HG03175 (cell line): ENCODE data around the gene ZNF416.

Source experiments
- ATAC-seq: cut with Tn5 transposase; IDR thresholded peaks from one replicate; pipeline ENCODE4 v1.9.1; 2021; ENCODE audit warnings: mild to moderate bottlenecking, moderate library complexity; ENCODE audit not compliant: unreplicated experiment

The ZNF416 gene

GRCh38 chr19:57578487-57579205 lies at the start of gene ZNF416:
ZNF416 (minus strand) TSS chr19:57578911; CDS start chr19:57578704, 207 bp downstream.
- peak; percentile 94 for ATAC-seq

GRCh38 chr19:57623091-57623490 lies 44.4 kb upstream of the ZNF416 start:
- ATAC-seq, result no peak

- no peak for ATAC-seq
These were observed 42.1 kb upstream of the ZNF416 start for GRCh38 chr19:57620673-57621348.

- ATAC-seq, result no peak
These were observed 36.6 kb upstream of the ZNF416 start for GRCh38 chr19:57615346-57615745.

DNA sequence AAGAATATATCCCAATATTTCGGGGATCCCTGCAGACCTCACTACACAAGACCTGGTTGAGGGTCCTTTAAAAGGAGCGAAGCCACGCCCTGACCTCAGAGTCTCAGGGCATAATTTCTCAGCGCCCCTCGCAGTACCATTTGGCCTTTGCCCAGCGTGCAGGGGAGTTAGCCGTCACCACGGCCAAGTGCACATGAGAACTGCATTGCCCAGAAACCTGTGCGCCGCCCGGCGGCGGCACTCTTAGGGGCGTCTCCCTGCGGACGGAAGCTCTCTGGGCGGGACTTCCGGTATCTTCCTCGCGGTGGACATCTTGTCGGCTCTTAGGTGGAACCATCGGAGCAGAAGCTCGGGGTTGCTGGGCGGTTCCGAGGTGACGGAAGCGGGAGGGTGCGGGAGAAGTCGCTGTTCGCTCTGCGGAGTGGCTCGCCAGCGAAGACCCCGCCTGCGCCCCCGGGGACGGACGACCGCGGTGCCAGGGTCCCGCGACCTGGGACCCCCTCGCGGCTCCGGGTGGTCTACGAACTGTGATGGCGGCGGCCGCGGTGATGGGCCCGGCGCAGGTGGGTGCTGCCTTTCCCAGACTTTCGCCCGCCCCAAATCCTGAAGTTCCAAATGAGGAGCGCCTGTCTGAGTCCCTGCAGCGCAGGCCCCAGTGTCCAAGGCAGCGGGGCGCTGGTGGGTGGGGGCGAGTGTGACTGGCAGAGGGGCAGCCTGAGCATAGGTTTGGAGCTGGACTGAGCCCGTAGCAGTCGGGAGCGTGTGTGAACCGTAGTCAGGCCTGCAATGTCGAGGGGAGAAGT lies 35.4 kb upstream of the ZNF416 start, which contains the start of gene ZNF134:
Gene ZNF134, plus strand, starts transcription at position 302 of the 803 bp plus-strand sequence. CDS start 5,227 bp downstream, outside the sequence.
- peak; percentile 97 for ATAC-seq

GRCh38 chr19:57611113-57611512 lies 32.4 kb upstream of the ZNF416 start:
- no peak for ATAC-seq

GRCh38 chr19:57606931-57607330 lies 28.2 kb upstream of the ZNF416 start:
- no peak for ATAC-seq

GRCh38 chr19:57599761-57600383 lies 21.2 kb upstream of the ZNF416 start, which contains the start of gene ZNF530:
ZNF530 (plus strand) TSS chr19:57599885; CDS start chr19:57604346, 4,461 bp downstream.
- peak; percentile 95 for ATAC-seq

GRCh38 chr19:57599377-57599760 lies 20.7 kb upstream of the ZNF416 start:
- no peak for ATAC-seq

DNA sequence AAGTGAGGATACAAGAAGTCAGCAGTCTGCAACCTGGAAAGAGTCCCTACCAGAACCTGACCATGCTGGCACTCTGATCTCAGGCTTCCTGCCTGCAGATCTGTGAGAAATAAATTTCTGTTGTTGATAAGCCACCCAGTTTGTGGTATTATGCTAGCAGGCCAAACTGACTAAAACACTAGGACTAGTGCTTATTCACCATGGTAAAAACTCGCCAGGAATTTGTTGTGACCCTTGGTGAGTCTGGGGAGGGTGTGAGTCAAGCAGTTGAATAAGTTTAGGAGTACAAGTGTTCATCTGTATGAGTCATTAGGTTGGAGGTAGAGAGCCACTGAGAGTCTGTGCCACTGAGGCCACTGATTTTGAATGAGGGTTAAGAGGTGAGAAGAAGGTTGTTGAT lies 8.8 kb upstream of the ZNF416 start:
- ATAC-seq, result no peak

DNA sequence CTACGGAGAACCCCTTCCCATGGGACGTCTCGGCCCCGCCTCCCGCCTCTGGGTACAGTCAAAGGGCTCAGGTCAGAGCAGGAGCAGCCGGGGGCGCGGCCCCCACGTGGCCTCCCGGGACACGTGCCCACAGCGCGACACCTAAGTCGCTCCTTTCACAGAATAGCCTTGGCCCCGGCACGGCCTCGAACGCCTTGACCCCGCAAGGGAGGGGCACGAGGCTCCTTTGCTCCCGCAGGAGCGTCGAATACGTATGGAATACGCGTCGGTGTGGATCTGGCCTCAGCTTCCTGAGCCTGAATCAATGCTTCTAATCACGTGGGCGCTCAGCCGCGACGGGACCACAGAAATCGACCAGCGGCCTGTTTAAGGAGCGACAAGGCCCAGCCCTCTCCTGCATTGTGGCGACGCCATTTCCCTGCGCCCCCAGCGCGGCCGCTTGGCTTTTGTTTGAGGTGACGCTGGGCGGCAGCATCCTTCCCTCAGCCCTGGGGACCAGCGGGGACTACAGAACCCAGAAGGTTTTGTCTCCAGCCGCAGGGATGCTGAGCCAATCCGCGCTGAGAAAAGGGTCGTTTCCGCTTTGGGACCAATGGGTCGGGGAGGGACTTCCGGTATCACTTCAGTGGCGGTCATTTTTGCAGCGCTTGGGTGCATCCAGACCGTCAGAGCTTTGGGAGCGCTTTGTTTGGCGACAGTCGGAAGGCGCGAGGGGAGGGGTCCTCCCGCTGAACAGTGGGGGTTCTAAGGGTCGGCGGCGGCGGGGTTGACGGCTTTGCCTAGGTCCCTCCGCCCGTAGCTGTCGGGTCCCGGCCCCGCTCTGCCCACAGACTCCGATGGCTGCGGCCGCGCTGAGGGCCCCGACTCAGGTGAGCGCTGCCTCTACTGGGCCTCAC lies 5.1 kb upstream of the ZNF416 start, which contains the start of gene ZIK1:
Gene ZIK1, plus strand, starts transcription at position 625 of the 896 bp plus-strand sequence. Its CDS starts 212 bp downstream, at position 837.
- ATAC-seq, result peak; percentile 85

DNA sequence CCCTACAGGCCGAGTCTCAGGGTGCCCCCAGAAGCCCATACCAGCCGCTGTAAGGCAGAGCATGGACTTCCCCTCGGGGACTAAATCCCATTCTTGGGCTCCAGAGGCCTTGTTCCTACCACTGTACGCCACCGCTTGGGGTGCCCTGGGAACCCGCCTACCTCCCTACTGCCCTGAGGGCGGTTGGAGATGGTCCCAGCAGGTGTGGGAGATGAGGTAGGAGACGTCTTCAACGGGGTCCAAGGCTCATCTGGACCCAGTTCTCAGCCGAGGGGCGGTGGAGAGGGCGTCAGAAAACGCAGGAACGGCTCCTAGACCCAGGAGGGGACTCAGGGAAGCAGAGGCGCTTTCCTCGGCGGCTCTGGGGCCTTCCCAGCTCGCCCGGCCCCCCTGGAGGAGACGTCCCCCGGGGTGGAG lies 4.4 kb upstream of the ZNF416 start:
- ATAC-seq, result no peak

DNA sequence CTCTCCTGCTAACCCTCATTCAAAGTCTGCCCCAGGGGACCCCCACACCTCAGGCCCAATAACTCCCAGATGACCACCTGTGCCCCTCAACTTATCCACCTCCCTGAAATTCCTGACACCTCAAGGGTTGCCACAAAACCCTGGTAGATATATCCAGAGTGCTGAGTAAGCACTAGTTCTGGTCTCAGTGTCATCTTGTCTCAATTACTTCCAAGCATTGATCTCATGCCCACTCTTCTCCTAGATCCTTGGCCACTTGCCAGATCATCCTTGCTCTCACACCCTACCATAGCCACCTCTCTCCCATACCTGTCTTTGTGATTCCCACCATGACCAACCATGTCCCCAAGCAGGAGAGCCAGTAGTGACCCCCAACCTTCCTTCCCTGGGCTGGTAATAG lies 2.0 kb downstream of the ZNF416 start:
- ATAC-seq, result no peak

DNA sequence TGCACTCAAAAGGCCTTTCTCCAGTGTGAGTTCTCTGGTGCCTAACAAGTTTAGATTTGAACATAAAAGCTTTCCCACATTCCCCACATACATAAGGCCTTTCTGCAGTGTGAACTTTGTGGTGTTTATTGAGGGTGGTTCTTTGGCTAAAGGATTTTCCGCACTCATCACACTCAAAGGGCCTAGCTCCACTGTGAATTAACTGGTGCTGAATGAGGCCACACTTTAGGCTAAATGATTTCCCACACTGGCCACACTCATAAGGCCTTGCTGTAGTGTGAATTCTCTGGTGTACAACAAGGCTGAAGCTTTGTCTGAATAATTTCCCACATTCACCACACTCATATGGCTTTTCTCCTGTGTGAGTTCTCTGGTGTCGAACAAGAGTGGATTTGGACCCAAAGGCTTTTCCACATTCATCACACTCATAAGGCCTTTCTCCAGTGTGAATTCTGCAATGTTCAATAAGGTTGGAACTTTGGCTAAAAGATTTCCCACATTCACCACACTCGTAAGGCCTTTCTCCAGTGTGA lies 6.2 kb downstream of the ZNF416 start:
- ATAC-seq, result no peak

GRCh38 chr19:57570707-57571106 lies 8.0 kb downstream of the ZNF416 start:
- ATAC-seq, result no peak

- no peak for ATAC-seq
These were observed 12.1 kb downstream of the ZNF416 start for GRCh38 chr19:57566396-57567265.

- ATAC-seq, result no peak
These were observed 15.2 kb downstream of the ZNF416 start for GRCh38 chr19:57563547-57563946.

- peak; percentile 21 for ATAC-seq
These were observed 18.6 kb downstream of the ZNF416 start for GRCh38 chr19:57560049-57560491.
